Ascending aorta (tissue), 2 donors: ENCODE measurements around the gene GFM1. TPM values are rescaled to one million over a fixed set of nuclear protein-coding genes. Genes with fewer than 3 reads are reported as not detected.

Experiments used
- DNase-seq, 2 donors: peaks; one replicate each; pipeline ENCODE4 v3.0.0-alpha.2; 2019; ENCODE audit warnings: low spot score in 2 of 2
- H3K27ac ChIP-seq, 2 donors: fragments of 200-600 bp; sonication (generic); one replicate each; pipeline ENCODE4 v1.5.1; 2016 to 2017; ENCODE audit warnings: mild to moderate bottlenecking in 1 of 2
- H3K27me3 ChIP-seq: fragments of 200-600 bp; sonication (generic); one replicate; pipeline ENCODE4 v1.5.1; 2017
- H3K36me3 ChIP-seq, 2 donors: fragments of 200-600 bp; sonication (generic); one replicate each; pipeline ENCODE4 v1.5.1; 2016
- H3K4me1 ChIP-seq, 2 donors: fragments of 200-600 bp; sonication (generic); one replicate each; pipeline ENCODE4 v1.5.1; 2016 to 2017; ENCODE audit warnings: mild to moderate bottlenecking in 1 of 2
- H3K4me3 ChIP-seq, 2 donors: fragments of 200-600 bp; sonication (generic); one replicate each; pipeline ENCODE4 v1.5.1; 2016 to 2017; ENCODE audit warnings: mild to moderate bottlenecking in 1 of 2
- H3K9me3 ChIP-seq, 2 donors: fragments of 200-600 bp; sonication (generic); one replicate each; pipeline ENCODE4 v1.5.1; 2016
- intact Hi-C: fragments of 100-400 bp; cut with DNase I; formaldehyde crosslinking; loops from one replicate; pipeline ENCODE4 v1.15.1; 2023
- total RNA-seq: library from RNA; depleted of rRNA; stranded (reverse); fragments of >200 nt; gene quantifications from one replicate; pipeline ENCODE4 v1.1.0, GENCODE V29; 2016
- TF ChIP-seq, protein P1 (sequence below), 3 experiments: fragments of 200-600 bp in 2 of 3; fragments of 450-650 bp in 1 of 3; sonication (generic) in 2 of 3; IDR thresholded peaks; one replicate each; pipeline ENCODE4 v1.5.1; 2016 to 2019; ENCODE audit warnings: antibody characterized with exemption in 3 of 3, mild to moderate bottlenecking in 1 of 3, moderate library complexity in 1 of 3

GFM1 gene
- total RNA-seq, 1 donor from 2014 or later = 13.9 TPM

DNA sequence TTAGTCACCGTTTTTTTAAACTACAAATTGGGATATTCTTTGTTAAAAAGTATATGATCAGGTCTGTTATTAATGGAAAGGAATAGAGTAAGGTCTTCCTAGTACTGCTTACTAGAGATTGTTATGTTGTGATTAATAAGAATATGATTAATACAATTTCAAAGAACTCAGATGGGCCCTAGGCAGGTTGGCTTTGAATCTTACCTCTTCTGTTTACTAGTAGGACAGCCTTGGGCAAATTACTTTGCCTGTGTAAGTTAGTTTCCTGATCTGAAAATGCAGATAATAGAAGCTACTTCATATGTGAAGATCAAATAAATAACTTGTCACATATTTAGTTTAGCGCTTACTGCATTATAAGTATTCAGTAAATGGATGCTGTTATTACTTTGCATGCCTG, 6.9 kb downstream of the GFM1 start:
- intact Hi-C loops = no loop called here
- H3K9me3 ChIP-seq = no peaks in the 10 kb centered on the region
- H3K4me1 ChIP-seq = peaks cover 0 to 3% of the 10 kb centered on the region in 2 donors
- TF ChIP-seq, protein P1, sequence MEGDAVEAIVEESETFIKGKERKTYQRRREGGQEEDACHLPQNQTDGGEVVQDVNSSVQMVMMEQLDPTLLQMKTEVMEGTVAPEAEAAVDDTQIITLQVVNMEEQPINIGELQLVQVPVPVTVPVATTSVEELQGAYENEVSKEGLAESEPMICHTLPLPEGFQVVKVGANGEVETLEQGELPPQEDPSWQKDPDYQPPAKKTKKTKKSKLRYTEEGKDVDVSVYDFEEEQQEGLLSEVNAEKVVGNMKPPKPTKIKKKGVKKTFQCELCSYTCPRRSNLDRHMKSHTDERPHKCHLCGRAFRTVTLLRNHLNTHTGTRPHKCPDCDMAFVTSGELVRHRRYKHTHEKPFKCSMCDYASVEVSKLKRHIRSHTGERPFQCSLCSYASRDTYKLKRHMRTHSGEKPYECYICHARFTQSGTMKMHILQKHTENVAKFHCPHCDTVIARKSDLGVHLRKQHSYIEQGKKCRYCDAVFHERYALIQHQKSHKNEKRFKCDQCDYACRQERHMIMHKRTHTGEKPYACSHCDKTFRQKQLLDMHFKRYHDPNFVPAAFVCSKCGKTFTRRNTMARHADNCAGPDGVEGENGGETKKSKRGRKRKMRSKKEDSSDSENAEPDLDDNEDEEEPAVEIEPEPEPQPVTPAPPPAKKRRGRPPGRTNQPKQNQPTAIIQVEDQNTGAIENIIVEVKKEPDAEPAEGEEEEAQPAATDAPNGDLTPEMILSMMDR (IDR thresholded peaks at IDR 0.05) = no peak
- H3K27me3 ChIP-seq = no peaks in the 10 kb centered on the region
- H3K27ac ChIP-seq = no peak overlapping the region
- peaks cover 48 to 61% of the 10 kb centered on the region in 2 donors for H3K36me3 ChIP-seq
- no peak for DNase-seq
- H3K4me3 ChIP-seq = no peak overlapping the region

DNA sequence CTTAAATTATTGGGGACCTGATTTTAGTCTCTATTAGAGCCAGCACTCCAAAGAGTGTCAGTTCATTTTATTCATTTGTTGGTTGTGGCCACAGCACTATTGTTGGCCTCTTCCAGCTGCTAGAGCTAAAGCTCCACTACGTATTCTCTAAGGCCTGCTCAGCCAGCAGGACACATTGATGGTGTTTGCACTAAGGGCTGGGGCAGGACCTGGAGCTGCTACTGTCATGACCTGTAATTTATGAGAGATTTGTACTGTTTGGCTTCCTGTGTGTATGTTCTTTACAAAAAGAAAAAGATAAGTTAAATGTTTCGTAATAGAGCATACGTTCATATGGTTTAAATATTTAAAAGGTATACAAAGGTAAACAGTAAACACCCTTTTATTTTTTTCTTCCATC, 8.1 kb downstream of the GFM1 start:
- no peak overlapping the region for H3K27ac ChIP-seq
- H3K4me1 ChIP-seq = no peaks in the 10 kb centered on the region
- no peak for DNase-seq
- H3K36me3 ChIP-seq = peaks cover 49 to 65% of the 10 kb centered on the region in 2 donors
- intact Hi-C loops = no loop called here
- TF ChIP-seq, protein P1 (IDR thresholded peaks at IDR 0.05) = no peak
- H3K4me3 ChIP-seq = no peak overlapping the region
- no peaks in the 10 kb centered on the region for H3K9me3 ChIP-seq
- no peaks in the 10 kb centered on the region for H3K27me3 ChIP-seq

DNA sequence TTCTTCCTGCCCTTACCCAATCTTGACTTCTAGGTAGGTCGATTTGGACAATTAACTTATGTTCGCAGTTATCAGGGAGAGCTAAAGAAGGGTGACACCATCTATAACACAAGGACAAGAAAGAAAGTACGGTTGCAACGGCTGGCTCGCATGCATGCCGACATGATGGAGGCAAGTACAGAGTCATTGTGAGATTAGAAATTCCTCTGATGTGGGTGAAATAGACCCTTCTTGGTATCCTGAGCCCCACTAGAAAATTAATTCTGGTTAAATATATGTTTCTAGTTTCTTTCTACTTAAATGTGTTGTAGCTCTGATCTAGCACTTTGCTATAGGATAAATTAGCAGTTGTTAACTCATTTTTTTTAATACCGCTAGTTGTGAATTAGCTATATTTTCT, 14.6 kb downstream of the GFM1 start:
- Histone ChIP-seq H3K4me3 (no peak overlapping the region), H3K27me3 (no peaks in the 10 kb centered on the region), H3K36me3 (peaks cover 37 to 66% of the 10 kb centered on the region in 2 donors), H3K9me3 (no peaks in the 10 kb centered on the region), H3K4me1 (no peaks in the 10 kb centered on the region), H3K27ac (no peak overlapping the region)
- no peak for DNase-seq
- intact Hi-C loops = loop anchor here (1.0 kb wide), 1 partner anchor 132 kb away; no protein-coding TSS in a partner anchor
- TF ChIP-seq, protein P1 (IDR thresholded peaks at IDR 0.05) = no peak

DNA sequence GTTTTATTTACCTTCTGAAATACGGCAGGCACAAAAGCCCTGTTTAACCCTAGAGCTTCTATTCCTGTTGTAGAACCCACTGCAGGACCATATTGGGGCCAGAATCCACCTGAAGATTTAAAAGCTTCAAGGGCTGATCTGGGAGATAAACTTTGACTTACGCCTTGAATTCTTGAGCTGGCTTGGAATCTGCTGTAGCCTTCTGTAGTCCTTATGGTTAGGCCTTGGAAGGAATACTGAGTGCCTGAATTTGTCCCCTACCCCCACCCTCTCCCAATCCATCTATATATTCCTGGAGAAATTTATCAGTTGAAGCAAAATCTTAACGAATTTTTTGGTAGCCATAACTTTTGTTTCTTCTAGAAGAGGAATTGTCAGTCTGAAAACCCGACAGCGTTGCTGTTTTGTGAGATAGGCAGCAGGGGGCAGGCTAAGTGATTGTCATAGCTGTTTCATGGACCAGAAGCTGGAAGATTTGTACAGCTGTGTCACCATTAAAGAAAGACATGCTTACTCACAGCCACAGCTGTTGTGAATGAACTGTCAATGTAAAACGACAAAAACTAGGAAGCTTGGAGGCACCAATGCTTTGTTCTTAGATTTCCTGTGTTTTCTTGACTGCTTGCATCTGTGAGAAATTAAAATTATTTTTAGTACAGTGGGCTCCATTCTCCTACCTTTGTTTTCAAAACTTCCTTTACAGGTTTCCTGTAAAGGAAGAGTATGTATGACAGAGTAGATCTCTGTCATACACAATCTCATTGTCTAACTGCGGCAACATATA, 15.3 kb downstream of the GFM1 start:
- DNase-seq = peak in 1 of 2 donors; percentile 71
- intact Hi-C loops = loop anchor here (1.0 kb wide), 1 partner anchor 132 kb away; no protein-coding TSS in a partner anchor
- Histone ChIP-seq H3K27ac (no peak overlapping the region), H3K36me3 (peaks cover 31 to 60% of the 10 kb centered on the region in 2 donors), H3K9me3 (no peaks in the 10 kb centered on the region), H3K4me1 (no peaks in the 10 kb centered on the region), H3K27me3 (no peaks in the 10 kb centered on the region), H3K4me3 (no peak overlapping the region)
- TF ChIP-seq, protein P1 (IDR thresholded peaks at IDR 0.05) = peak; percentile 42 to 61 (median 55)

DNA sequence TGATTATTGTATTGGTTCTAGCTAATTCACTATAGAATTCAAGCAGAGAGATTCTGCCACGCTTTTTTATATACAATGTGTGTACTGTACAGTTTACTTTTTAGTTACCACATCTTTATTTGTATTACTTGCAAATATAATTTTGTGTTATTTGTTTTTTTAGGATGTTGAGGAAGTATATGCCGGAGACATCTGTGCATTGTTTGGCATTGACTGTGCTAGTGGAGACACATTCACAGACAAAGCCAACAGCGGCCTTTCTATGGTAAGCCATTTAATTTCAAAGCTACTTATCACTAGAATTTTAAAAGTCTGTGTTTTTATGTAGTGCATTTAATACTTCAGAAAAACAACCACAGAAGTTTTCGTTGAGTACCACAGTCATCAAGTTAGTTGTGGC, 16.4 kb downstream of the GFM1 start:
- no peak overlapping the region for H3K4me3 ChIP-seq
- peaks cover 24 to 55% of the 10 kb centered on the region in 2 donors for H3K36me3 ChIP-seq
- intact Hi-C loops = no loop called here
- no peak overlapping the region for H3K27ac ChIP-seq
- H3K9me3 ChIP-seq = no peaks in the 10 kb centered on the region
- no peaks in the 10 kb centered on the region for H3K4me1 ChIP-seq
- TF ChIP-seq, protein P1 (IDR thresholded peaks at IDR 0.05) = no peak
- DNase-seq = no peak
- no peaks in the 10 kb centered on the region for H3K27me3 ChIP-seq
